Medulla oblongata (tissue), 1 donor: ENCODE measurements around the gene KRTAP4-7.
A peak's percentile ranks its signal among the peaks of the same experiment; 100 is the strongest.
"Not testable (repeated sequence)": the region's sequence is repeated elsewhere in the genome, so short reads cannot be mapped to it uniquely, and the experiment has no call there.

ENCODE experiments used
- DNase-seq: peaks from one replicate; pipeline ENCODE4 v3.0.0-alpha.2; 2015; ENCODE audit errors: extremely low spot score

The KRTAP4-7 gene

GRCh38 chr17:41108728-41109386, 24.9 kb downstream of the KRTAP4-7 start:
- not testable (repeated sequence) for DNase-seq

GRCh38 chr17:41111151-41111885, 27.4 kb downstream of the KRTAP4-7 start:
- DNase-seq = no peak

- DNase-seq = no peak
Observed at GRCh38 chr17:41116297-41116696, 32.3 kb downstream of the KRTAP4-7 start.

GRCh38 chr17:41117846-41118386, 34.0 kb downstream of the KRTAP4-7 start, which contains the start of gene KRTAP4-11:
TSS of gene KRTAP4-11 (minus strand) at chr17:41118373. CDS start at chr17:41118315, 58 bp downstream.
- DNase-seq = not testable (repeated sequence)

- DNase-seq = no peak
Observed at GRCh38 chr17:41118721-41119120, 34.8 kb downstream of the KRTAP4-7 start.

GRCh38 chr17:41119696-41120690, 36.0 kb downstream of the KRTAP4-7 start:
- peak; percentile 23 for DNase-seq

GRCh38 chr17:41121742-41122141, 37.8 kb downstream of the KRTAP4-7 start:
- no peak for DNase-seq

GRCh38 chr17:41123292-41123990, 39.5 kb downstream of the KRTAP4-7 start:
- DNase-seq = not testable (repeated sequence)

- DNase-seq = not testable (repeated sequence)
Observed at GRCh38 chr17:41123991-41124371, 40.0 kb downstream of the KRTAP4-7 start, which contains the start of gene KRTAP4-12. TSS of gene KRTAP4-12 (minus strand) at chr17:41124182. CDS start at chr17:41124122, 60 bp downstream.

- no peak for DNase-seq
Observed at GRCh38 chr17:41125064-41125463, 41.1 kb downstream of the KRTAP4-7 start.

GRCh38 chr17:41126412-41126811, 42.5 kb downstream of the KRTAP4-7 start:
- DNase-seq = no peak

- no peak for DNase-seq
Observed at GRCh38 chr17:41127371-41127770, 43.4 kb downstream of the KRTAP4-7 start.

- no peak for DNase-seq
Observed at GRCh38 chr17:41131979-41132378, 48.0 kb downstream of the KRTAP4-7 start.

GRCh38 chr17:41133880-41134735, 50.2 kb downstream of the KRTAP4-7 start:
- DNase-seq = no peak
